Smooth muscle cell of the pulmonary artery (primary cell): Measurements from ENCODE around the gene LRIT3. TPM values are rescaled to one million over a fixed set of nuclear protein-coding genes. Genes with fewer than 3 reads are reported as not detected.

Experiments used
- total RNA-seq: library from RNA; depleted of rRNA; stranded (reverse); fragments of >200 nt; gene quantifications from 2 replicates; pipeline ENCODE4 v1.2.3, GENCODE V29; 2014

Gene LRIT3
- 0.03 TPM in 1 of 2 replicates, not detected in the other for total RNA-seq

GRCh38 chr4:109847896-109848442 is at the start of gene LRIT3:
Gene LRIT3 (plus strand): TSS chr4:109848107. CDS start chr4:109848202, 95 bp downstream.

GRCh38 chr4:109801895-109802319 is 46.0 kb upstream of the LRIT3 start, which contains the start of gene CFI:
Gene CFI (minus strand): TSS chr4:109801999. CDS start chr4:109801971, 28 bp downstream.

GRCh38 chr4:109815151-109816081 is 32.5 kb upstream of the LRIT3 start, which contains the start of gene GAR1:
Gene GAR1 (plus strand): TSS chr4:109815762. CDS start chr4:109816165, 403 bp downstream.

GRCh38 chr4:109827672-109828071 is 20.2 kb upstream of the LRIT3 start, which contains the start of gene RRH:
Gene RRH (plus strand): TSS chr4:109827972. CDS start chr4:109828028, 56 bp downstream.

GRCh38 chr4:109912706-109913595 is 65.0 kb downstream of the LRIT3 start, which contains the start of gene EGF:
Gene EGF (plus strand): TSS chr4:109912883. CDS start chr4:109913336, 453 bp downstream.

Other genes starting within 250 kb of the LRIT3 start
- 16.4 and 17.3 TPM in 2 replicates for gene CASP6, start 144.7 kb upstream of the LRIT3 start, total RNA-seq
- gene PLA2G12A, start 118.0 kb upstream of the LRIT3 start, total RNA-seq = 22.4 and 28.8 TPM in 2 replicates
- 1.6 and 13.7 TPM in 2 replicates for gene CFI, start 46.1 kb upstream of the LRIT3 start, total RNA-seq
- 2.4 and 3.7 TPM in 2 replicates for gene GAR1, start 32.3 kb upstream of the LRIT3 start, total RNA-seq
- gene RRH, start 20.1 kb upstream of the LRIT3 start, total RNA-seq = not detected in 2 replicates
- gene EGF, start 64.8 kb downstream of the LRIT3 start, total RNA-seq = 0.36 and 1.0 TPM in 2 replicates